Measurements from ENCODE around the gene RNH1.

The RNH1 gene

GRCh38 chr11:488579-488978, 18.5 kb downstream of the RNH1 start:
- H3K4me3 ChIP-seq (ENCODE audit: low read depth, low read length): no peak overlapping the region
- in situ Hi-C loops (cut with HindIII; ENCODE audit: low sequenced_read_pairs): no loop called here
- no peak for TF ChIP-seq CTCF (IDR thresholded peaks at IDR 0.05; ENCODE audit: low read depth, low read length)
- no peak for DNase-seq (ENCODE audit: low read depth, low spot score)

- TF ChIP-seq CTCF (IDR thresholded peaks at IDR 0.05; ENCODE audit: low read depth, low read length): no peak
- in situ Hi-C loops (cut with HindIII; ENCODE audit: low sequenced_read_pairs): no loop called here
- no peak for DNase-seq (ENCODE audit: low read depth, low spot score)
- H3K4me3 ChIP-seq (ENCODE audit: low read depth, low read length): no peak overlapping the region
Observed at GRCh38 chr11:488062-488461, 19.0 kb downstream of the RNH1 start.

- no peak for TF ChIP-seq CTCF (IDR thresholded peaks at IDR 0.05; ENCODE audit: low read depth, low read length)
- in situ Hi-C loops (cut with HindIII; ENCODE audit: low sequenced_read_pairs): no loop called here
- no peak for DNase-seq (ENCODE audit: low read depth, low spot score)
- H3K4me3 ChIP-seq (ENCODE audit: low read depth, low read length): no peak overlapping the region
Observed at GRCh38 chr11:487571-488021, 19.4 kb downstream of the RNH1 start.

- H3K4me3 ChIP-seq (ENCODE audit: low read depth, low read length): no peak overlapping the region
- DNase-seq (ENCODE audit: low read depth, low spot score): no peak
- in situ Hi-C loops (cut with HindIII; ENCODE audit: low sequenced_read_pairs): no loop called here
Observed at GRCh38 chr11:486189-486588, 20.9 kb downstream of the RNH1 start.

DNA sequence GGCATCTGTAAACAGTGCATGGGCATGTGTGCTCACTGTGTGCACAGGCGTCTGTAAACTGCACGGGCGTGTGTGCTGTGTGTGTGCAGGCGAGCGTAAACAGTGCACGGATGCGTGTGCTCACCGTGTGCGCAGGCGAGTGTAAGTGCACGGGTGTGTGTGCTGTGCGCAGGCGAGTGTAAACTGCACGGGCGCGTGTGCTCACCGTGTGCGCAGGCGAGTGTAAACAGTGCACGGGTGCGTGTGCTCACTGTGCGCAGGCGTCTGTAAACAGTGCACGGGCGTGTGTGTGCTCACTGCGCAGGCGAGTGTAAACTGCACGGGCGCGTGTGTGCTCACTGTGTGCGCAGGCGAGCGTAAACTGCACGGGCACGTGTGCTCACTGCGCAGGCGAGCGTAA, 22.4 kb downstream of the RNH1 start:
- TF ChIP-seq CTCF (IDR thresholded peaks at IDR 0.05; ENCODE audit: low read depth, low read length): no peak
- no peak overlapping the region for H3K4me3 ChIP-seq (ENCODE audit: low read depth, low read length)
- DNase-seq (ENCODE audit: low read depth, low spot score): no peak
- in situ Hi-C loops (cut with HindIII; ENCODE audit: low sequenced_read_pairs): no loop called here

More at GRCh38 chr11:486189-486588, 20.9 kb downstream of the RNH1 start:
- no peak for TF ChIP-seq CTCF (IDR thresholded peaks at IDR 0.05; ENCODE audit: low read depth, low read length)

GRCh38 chr11:479311-479710, 27.7 kb downstream of the RNH1 start:
- in situ Hi-C loops (cut with HindIII; ENCODE audit: low sequenced_read_pairs): no loop called here
- no peak for DNase-seq (ENCODE audit: low read depth, low spot score)
- H3K4me3 ChIP-seq (ENCODE audit: low read depth, low read length): no peak overlapping the region
- no peak for TF ChIP-seq CTCF (IDR thresholded peaks at IDR 0.05; ENCODE audit: low read depth, low read length)

Data from astrocyte of the spinal cord (primary cell).